ENCODE results near the gene JOSD1.

The JOSD1 gene

DNA sequence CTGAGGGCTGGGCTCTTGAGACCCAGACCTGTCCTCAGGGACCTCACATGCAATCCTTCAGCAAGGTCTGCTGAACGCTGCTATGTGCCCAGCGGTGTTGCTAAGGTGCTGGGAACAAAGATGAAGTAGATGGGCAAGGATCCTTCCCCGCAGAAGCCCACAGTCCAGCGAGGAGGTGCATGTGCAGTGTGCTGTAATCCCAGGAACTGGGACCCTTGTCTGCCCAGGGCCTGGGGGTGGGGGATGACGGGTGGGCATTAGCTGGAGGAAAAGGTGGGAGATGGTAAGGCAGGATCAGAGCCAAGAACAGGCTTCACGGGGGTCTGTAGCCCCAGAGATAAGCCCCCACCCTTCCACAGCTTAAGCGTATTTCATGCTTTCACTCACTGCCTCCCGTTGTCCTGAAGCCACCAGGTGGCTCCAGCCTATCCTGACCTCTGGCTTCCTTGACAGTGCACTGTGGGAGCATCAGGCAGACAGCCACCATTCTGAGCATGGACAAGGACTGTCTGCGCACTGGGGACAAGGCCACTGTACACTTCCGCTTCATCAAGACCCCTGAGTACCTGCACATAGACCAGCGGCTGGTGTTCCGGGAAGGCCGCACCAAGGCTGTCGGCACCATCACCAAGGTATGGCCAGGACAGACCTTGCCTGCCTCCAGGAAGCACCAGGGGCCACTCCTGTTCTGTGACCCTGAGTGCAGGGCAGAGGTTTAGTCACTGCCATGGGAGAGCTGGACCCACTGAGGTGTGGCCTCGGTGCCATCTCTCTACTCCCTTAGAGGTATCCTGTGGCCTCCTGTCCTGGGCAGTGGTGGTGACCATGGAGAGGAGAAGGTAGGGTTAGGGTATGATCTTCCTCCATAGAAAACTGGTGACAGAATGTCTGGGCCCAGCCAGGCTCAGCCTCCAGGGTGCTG, 27.0 kb upstream of the JOSD1 start:
- H3K36me3 ChIP-seq (ENCODE audit: insufficient read depth, low read length) = peaks cover 39% of the 10 kb centered on the region
- no peaks in the 10 kb centered on the region for H3K4me1 ChIP-seq (ENCODE audit: insufficient read depth, low read length)
- H3K9ac ChIP-seq (ENCODE audit: low read depth, low read length) = no peak overlapping the region

GRCh38 chr22:38727123-38727522, 26.4 kb upstream of the JOSD1 start:
- Histone ChIP-seq H3K9ac (ENCODE audit: low read depth, low read length) (no peak overlapping the region), H3K9me3 (ENCODE audit: control insufficient read depth, insufficient read depth, low read length) (no peaks in the 10 kb centered on the region), H3K4me1 (ENCODE audit: insufficient read depth, low read length) (no peaks in the 10 kb centered on the region), H3K36me3 (ENCODE audit: insufficient read depth, low read length) (peaks cover 39% of the 10 kb centered on the region)

More for the DNA sequence above, 27.0 kb upstream of the JOSD1 start:
- no peaks in the 10 kb centered on the region for H3K9me3 ChIP-seq (ENCODE audit: control insufficient read depth, insufficient read depth, low read length)

DNA sequence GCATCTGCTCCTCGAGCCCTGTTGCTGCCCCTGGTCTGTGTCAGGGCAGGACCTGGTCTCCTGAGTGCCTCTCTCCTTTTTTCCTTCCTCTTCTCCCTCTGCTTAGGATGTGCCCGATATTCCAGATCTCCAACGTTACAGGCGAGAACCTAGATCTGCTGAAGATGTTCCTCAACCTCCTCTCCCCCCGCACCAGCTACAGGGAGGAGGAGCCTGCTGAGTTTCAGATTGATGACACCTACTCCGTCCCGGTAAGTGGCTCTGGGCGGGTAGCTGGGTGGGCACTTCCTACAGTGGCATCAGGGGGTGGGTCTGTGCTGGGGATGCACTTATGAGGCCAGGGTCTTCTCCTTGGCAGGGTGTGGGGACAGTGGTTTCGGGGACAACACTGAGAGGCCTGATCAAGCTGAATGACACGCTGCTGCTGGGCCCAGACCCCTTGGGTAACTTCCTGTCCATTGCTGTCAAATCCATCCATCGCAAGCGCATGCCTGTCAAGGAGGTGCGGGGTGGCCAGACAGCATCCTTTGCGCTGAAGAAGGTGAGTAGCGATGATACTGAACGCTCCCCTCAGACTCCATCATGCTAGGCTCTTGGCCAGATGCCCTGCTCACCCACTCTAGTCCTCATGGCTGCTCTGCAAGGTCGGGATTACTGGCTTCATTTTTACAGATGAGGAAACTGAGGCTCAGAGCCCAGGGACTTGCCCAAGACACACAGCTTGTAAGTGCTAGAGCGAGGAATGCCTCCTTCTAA, 25.3 kb upstream of the JOSD1 start:
- Histone ChIP-seq H3K4me1 (ENCODE audit: insufficient read depth, low read length) (no peaks in the 10 kb centered on the region), H3K9ac (ENCODE audit: low read depth, low read length) (no peak overlapping the region), H3K9me3 (ENCODE audit: control insufficient read depth, insufficient read depth, low read length) (no peaks in the 10 kb centered on the region), H3K36me3 (ENCODE audit: insufficient read depth, low read length) (peaks cover 45% of the 10 kb centered on the region)

- peaks cover 43% of the 10 kb centered on the region for H3K36me3 ChIP-seq (ENCODE audit: insufficient read depth, low read length)
- H3K9ac ChIP-seq (ENCODE audit: low read depth, low read length) = no peak overlapping the region
- no peaks in the 10 kb centered on the region for H3K4me1 ChIP-seq (ENCODE audit: insufficient read depth, low read length)
- H3K9me3 ChIP-seq (ENCODE audit: control insufficient read depth, insufficient read depth, low read length) = no peaks in the 10 kb centered on the region
Observed at GRCh38 chr22:38724926-38725571, 24.3 kb upstream of the JOSD1 start.

DNA sequence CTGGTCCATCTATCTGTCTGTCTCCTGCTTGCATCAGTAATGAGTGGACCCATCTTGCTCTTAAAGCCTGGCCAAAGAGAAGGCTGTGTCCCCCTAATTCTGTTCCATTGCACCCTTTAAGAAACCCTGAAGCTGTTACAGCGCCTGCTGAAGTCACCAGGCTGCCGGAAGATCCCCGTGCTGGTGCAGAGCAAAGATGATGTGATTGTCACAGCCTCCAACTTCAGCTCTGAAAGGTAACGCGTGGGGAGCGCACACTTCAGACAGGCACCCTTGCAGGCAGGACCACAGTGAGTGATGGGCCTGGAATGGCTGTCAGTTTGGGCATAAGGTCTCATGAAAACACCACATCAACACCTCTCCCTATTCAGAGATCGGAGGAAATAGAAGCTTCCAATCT, 23.4 kb upstream of the JOSD1 start:
- Histone ChIP-seq H3K36me3 (ENCODE audit: insufficient read depth, low read length) (peaks cover 40% of the 10 kb centered on the region), H3K9me3 (ENCODE audit: control insufficient read depth, insufficient read depth, low read length) (no peaks in the 10 kb centered on the region), H3K4me1 (ENCODE audit: insufficient read depth, low read length) (no peaks in the 10 kb centered on the region), H3K9ac (ENCODE audit: low read depth, low read length) (no peak overlapping the region)

GRCh38 chr22:38721551-38721950, 20.8 kb upstream of the JOSD1 start:
- Histone ChIP-seq H3K4me1 (ENCODE audit: insufficient read depth, low read length) (peaks cover 3% of the 10 kb centered on the region; the same call in 1 of the 2 replicates), H3K36me3 (ENCODE audit: insufficient read depth, low read length) (peaks cover 35% of the 10 kb centered on the region)

DNA sequence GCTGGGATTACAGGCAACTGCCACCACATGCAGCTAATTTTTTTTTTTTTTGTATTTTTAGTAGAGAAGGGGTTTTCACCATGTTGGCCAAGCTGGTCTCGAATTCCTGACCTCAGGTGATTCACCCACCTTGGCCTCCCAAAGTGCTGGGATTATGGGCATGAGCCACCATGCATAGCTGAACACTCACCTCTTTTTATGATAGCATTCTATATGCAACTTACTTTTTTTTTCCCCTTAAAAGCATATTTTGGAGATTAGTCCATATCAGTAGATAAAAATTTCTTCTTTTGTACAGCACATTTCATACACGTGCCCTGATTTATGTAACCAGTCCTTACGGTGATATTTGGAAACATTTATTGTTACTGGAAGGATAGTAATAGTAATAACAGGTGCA, 19.6 kb upstream of the JOSD1 start:
- Histone ChIP-seq H3K9me3 (ENCODE audit: control insufficient read depth, insufficient read depth, low read length) (no peaks in the 10 kb centered on the region), H3K4me1 (ENCODE audit: insufficient read depth, low read length) (peaks cover 3% of the 10 kb centered on the region; the same call in 1 of the 2 replicates), H3K36me3 (ENCODE audit: insufficient read depth, low read length) (peaks cover 33% of the 10 kb centered on the region), H3K9ac (ENCODE audit: low read depth, low read length) (no peak overlapping the region)

More at GRCh38 chr22:38721551-38721950, 20.8 kb upstream of the JOSD1 start:
- H3K9me3 ChIP-seq (ENCODE audit: control insufficient read depth, insufficient read depth, low read length) = no peaks in the 10 kb centered on the region
- no peak overlapping the region for H3K9ac ChIP-seq (ENCODE audit: low read depth, low read length)

GRCh38 chr22:38719196-38719595, 18.5 kb upstream of the JOSD1 start:
- no peak overlapping the region for H3K9ac ChIP-seq (ENCODE audit: low read depth, low read length)
- H3K4me1 ChIP-seq (ENCODE audit: insufficient read depth, low read length) = peaks cover 9% of the 10 kb centered on the region; the same call in 1 of the 2 replicates
- H3K36me3 ChIP-seq (ENCODE audit: insufficient read depth, low read length) = peaks cover 23% of the 10 kb centered on the region

GRCh38 chr22:38718414-38718813, 17.7 kb upstream of the JOSD1 start:
- peaks cover 14% of the 10 kb centered on the region for H3K4me1 ChIP-seq (ENCODE audit: insufficient read depth, low read length)
- H3K9me3 ChIP-seq (ENCODE audit: control insufficient read depth, insufficient read depth, low read length) = no peaks in the 10 kb centered on the region
- H3K36me3 ChIP-seq (ENCODE audit: insufficient read depth, low read length) = peaks cover 19% of the 10 kb centered on the region
- no peak overlapping the region for H3K9ac ChIP-seq (ENCODE audit: low read depth, low read length)

More at GRCh38 chr22:38719196-38719595, 18.5 kb upstream of the JOSD1 start:
- no peaks in the 10 kb centered on the region for H3K9me3 ChIP-seq (ENCODE audit: control insufficient read depth, insufficient read depth, low read length)

GRCh38 chr22:38717244-38717643, 16.5 kb upstream of the JOSD1 start:
- H3K9me3 ChIP-seq (ENCODE audit: control insufficient read depth, insufficient read depth, low read length) = no peaks in the 10 kb centered on the region
- no peak overlapping the region for H3K9ac ChIP-seq (ENCODE audit: low read depth, low read length)
- peaks cover 26% of the 10 kb centered on the region for H3K4me1 ChIP-seq (ENCODE audit: insufficient read depth, low read length)
- H3K36me3 ChIP-seq (ENCODE audit: insufficient read depth, low read length) = peaks cover 13% of the 10 kb centered on the region

DNA sequence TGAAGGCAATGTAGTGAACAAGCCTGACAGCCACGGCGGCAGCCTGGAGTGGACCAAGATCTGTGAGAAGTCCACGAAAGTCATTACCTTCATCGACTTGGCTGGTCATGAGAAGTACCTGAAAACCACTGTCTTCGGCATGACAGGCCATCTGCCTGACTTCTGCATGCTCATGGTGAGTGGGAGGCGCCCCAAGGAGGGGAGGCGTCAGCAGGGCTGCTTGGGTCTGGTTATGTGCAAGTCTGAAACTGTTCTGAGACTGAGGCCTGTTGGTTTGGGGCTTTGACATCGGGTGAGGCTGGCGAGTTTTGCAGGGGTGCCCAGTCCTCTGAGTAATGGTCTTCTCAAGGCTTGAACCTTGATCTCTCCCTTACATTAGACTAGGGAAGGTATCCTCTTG, 16.1 kb upstream of the JOSD1 start:
- Histone ChIP-seq H3K36me3 (ENCODE audit: insufficient read depth, low read length) (peaks cover 13% of the 10 kb centered on the region), H3K9me3 (ENCODE audit: control insufficient read depth, insufficient read depth, low read length) (no peaks in the 10 kb centered on the region), H3K9ac (ENCODE audit: low read depth, low read length) (no peak overlapping the region), H3K4me1 (ENCODE audit: insufficient read depth, low read length) (peaks cover 29% of the 10 kb centered on the region)

DNA sequence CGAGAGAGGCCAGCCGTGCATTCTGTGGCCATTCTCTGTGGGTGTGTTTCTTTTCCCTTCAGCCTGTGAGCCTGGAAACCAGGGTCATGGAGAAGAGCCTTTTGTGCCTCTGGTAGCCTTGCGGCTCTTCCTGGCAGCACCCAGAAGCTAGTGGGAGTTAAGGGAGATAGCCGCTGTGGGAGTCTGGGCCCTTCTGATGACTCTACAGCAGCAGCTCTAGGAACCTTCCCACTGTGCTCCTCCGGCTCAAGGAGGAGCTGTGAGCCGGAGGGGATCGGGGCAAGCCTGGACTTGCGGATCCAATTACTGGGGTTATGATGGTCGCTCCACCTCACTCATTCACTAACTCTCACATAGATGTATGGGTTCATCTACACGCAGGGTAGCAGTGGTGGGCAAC, 15.5 kb upstream of the JOSD1 start:
- H3K36me3 ChIP-seq (ENCODE audit: insufficient read depth, low read length) = peaks cover 8% of the 10 kb centered on the region
- no peak overlapping the region for H3K9ac ChIP-seq (ENCODE audit: low read depth, low read length)

DNA sequence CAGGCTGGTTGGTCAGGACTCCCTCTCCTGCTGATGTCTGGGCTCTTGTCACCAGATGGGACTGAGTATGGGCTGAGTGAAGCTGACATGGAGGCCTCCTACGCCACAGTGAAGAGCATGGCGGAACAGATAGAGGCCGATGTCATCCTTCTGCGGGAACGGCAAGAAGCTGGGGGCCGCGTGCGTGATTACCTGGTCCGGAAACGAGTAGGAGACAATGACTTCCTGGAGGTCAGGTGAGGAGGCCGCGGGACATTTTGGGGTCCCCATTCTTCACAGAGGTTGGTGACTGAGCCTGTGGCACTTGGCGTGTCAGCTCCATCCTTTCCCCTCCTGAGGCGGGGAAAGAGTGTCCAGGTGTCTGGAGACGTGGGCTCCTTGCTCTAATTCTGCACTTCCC, 15.1 kb upstream of the JOSD1 start:
- H3K36me3 ChIP-seq (ENCODE audit: insufficient read depth, low read length) = peaks cover 8% of the 10 kb centered on the region
- no peaks in the 10 kb centered on the region for H3K9me3 ChIP-seq (ENCODE audit: control insufficient read depth, insufficient read depth, low read length)
- H3K4me1 ChIP-seq (ENCODE audit: insufficient read depth, low read length) = peaks cover 29% of the 10 kb centered on the region
- H3K9ac ChIP-seq (ENCODE audit: low read depth, low read length) = no peak overlapping the region

More for the DNA sequence above, 15.5 kb upstream of the JOSD1 start:
- Histone ChIP-seq H3K9me3 (ENCODE audit: control insufficient read depth, insufficient read depth, low read length) (no peaks in the 10 kb centered on the region), H3K4me1 (ENCODE audit: insufficient read depth, low read length) (peaks cover 29% of the 10 kb centered on the region)

DNA sequence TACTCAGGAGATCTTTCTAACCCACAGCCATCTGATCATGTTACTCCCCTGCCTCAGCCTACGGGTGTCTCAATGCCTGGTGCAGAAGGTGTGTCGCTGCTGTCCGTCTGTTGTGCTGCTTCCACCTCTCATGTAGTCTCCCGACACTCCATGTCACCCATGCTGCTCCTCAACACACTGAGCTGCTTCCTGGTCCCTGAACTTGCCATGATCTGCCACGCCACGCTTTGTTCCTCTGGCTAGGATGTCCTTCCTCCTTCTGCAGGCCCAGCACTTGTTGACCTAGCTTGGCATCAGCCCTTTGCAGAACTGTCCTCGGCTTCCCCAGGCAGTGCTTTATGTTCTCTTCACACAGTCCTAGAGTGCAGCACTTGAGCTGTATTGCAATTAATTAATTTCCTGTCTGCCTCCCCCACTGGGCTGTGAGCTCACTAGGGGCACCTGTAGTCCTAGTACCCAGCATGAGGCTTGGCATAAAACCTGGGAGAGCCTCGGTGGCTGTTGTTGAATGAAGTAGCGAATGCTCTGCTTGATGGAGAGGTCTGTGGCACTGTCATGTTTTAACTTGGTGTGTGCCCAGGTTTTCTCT, 14.5 kb upstream of the JOSD1 start:
- H3K9ac ChIP-seq (ENCODE audit: low read depth, low read length) = no peak overlapping the region
- H3K9me3 ChIP-seq (ENCODE audit: control insufficient read depth, insufficient read depth, low read length) = no peaks in the 10 kb centered on the region
- peaks cover 8% of the 10 kb centered on the region for H3K36me3 ChIP-seq (ENCODE audit: insufficient read depth, low read length)
- H3K4me1 ChIP-seq (ENCODE audit: insufficient read depth, low read length) = peaks cover 29% of the 10 kb centered on the region
